HCT116 (cell line): Measurements from ENCODE around the gene TUBB4B. TPM values are rescaled to one million over a fixed set of nuclear protein-coding genes. Genes with fewer than 3 reads are reported as not detected.

Experiments
- ATAC-seq: fragments of 200-7000 bp; cut with Tn5 transposase; 2 replicates; pipeline ENCODE4 v1.9.1; 2020; ENCODE audit warnings: mild to moderate bottlenecking, moderate library complexity
- BruUV-seq: library from RNA; stranded (reverse); fragments of 400-500 nt; replicated peaks from 2 replicates; lab custom pipeline; 2021; lab: Mats Ljungman, UMichigan
- CTCF ChIA-PET: fragments of 300-600 bp; sonication (Branson Sonifier 250); formaldehyde crosslinking; loops from one replicate; lab custom pipeline; 2021; ENCODE audit warnings: antibody characterized with exemption; lab: Charles Lee
- POLR2A ChIA-PET: fragments of 300-600, 350-600 bp; sonication (Branson Sonifier 250); formaldehyde crosslinking; loops from one replicate; lab custom pipeline; 2021; ENCODE audit warnings: antibody characterized with exemption; lab: Charles Lee
- RAD21 ChIA-PET, 2 experiments: fragments of 300-600 bp; sonication (Branson Sonifier 250); formaldehyde crosslinking; loops; one replicate each; lab custom pipeline; 2023; ENCODE audit warnings: low total read pairs in 2 of 2; ENCODE audit not compliant: uncharacterized antibody in 2 of 2, unreplicated experiment in 2 of 2, low non-redundant PET in 1 of 2; lab: Charles Lee
- DNase-seq: peaks from one replicate; pipeline ENCODE4 v3.0.0-alpha.2; 2010; ENCODE audit warnings: low read depth, low spot score
- H2AFZ ChIP-seq: fragments of 200-600 bp; shearing (Covaris generic), sonication (generic); 2 replicates; pipeline ENCODE4 v1.6.1; 2017; ENCODE audit warnings: low read depth, mixed run types, mixed read lengths, antibody characterized with exemption, low read length; ENCODE audit not compliant: poor library complexity, severe bottlenecking
- H3K27ac ChIP-seq: 2 replicates; pipeline ENCODE4 v1.5.1; 2012; ENCODE audit warnings: low read depth, low read length
- H3K27me3 ChIP-seq: fragments of 200-600 bp; sonication (generic); 2 replicates; pipeline ENCODE4 v1.6.1; 2016; ENCODE audit warnings: mixed run types, low read length, mixed read lengths; ENCODE audit not compliant: insufficient read depth
- H3K36me3 ChIP-seq, 2 experiments: fragments of 200-500 bp in 1 of 2; fragments of 200-600 bp in 1 of 2; sonication (Bioruptor generic) in 1 of 2; sonication (generic) in 1 of 2; 2 replicates each; pipeline versions ENCODE4 v1.5.1 to v1.6.1; 2014 to 2016; ENCODE audit warnings: low read length in 2 of 2, inconsistent platforms in 1 of 2, mixed read lengths in 1 of 2, mixed run types in 1 of 2; ENCODE audit not compliant: insufficient read depth in 2 of 2, control insufficient read depth in 1 of 2
- H3K4me1 ChIP-seq, 2 experiments: fragments of 200-600 bp in 1 of 2; sonication (generic) in 1 of 2; 2 replicates each; pipeline versions ENCODE4 v1.5.1 to v1.6.1; 2012 to 2017; ENCODE audit warnings: low read length in 2 of 2, inconsistent platforms in 1 of 2, mild to moderate bottlenecking in 1 of 2, mixed read lengths in 1 of 2, mixed run types in 1 of 2, moderate library complexity in 1 of 2; ENCODE audit not compliant: insufficient read depth in 2 of 2, control insufficient read depth in 1 of 2
- H3K4me2 ChIP-seq: fragments of 200-600 bp; sonication (generic); 2 replicates; pipeline ENCODE4 v1.6.1; 2017; ENCODE audit warnings: mixed run types, low read length, mixed read lengths
- H3K4me3 ChIP-seq, 2 experiments: fragments of 200-600 bp in 1 of 2; sonication (generic) in 1 of 2; replicated peaks in 1 of 2; 2 replicates each; pipeline ENCODE4 v1.5.1; 2011 to 2016; ENCODE audit warnings: low read length in 2 of 2, control low read depth in 1 of 2, low read depth in 1 of 2, mild to moderate bottlenecking in 1 of 2, mixed read lengths in 1 of 2, mixed run types in 1 of 2
- H3K79me2 ChIP-seq: fragments of 200-600 bp; sonication (generic); 2 replicates; pipeline ENCODE4 v1.6.1; 2017; ENCODE audit warnings: mild to moderate bottlenecking, mixed run types, low read length, moderate library complexity, mixed read lengths; ENCODE audit not compliant: insufficient read depth
- H3K9ac ChIP-seq: fragments of 200-600 bp; sonication (generic); 2 replicates; pipeline ENCODE4 v1.6.1; 2016; ENCODE audit warnings: low read length, mixed read lengths
- H3K9me2 ChIP-seq: fragments of 200-600 bp; sonication (generic), shearing (Covaris generic); 2 replicates; pipeline ENCODE4 v1.6.1; 2017; ENCODE audit warnings: mixed run types, mild to moderate bottlenecking, moderate library complexity; ENCODE audit not compliant: insufficient read depth
- H3K9me3 ChIP-seq, 2 experiments: fragments of 200-500 bp in 1 of 2; fragments of 200-600 bp in 1 of 2; sonication (Bioruptor generic) in 1 of 2; sonication (generic) in 1 of 2; 2 replicates each; pipeline ENCODE4 v1.6.1; 2014 to 2017; ENCODE audit warnings: low read length in 2 of 2, mixed read lengths in 2 of 2, inconsistent platforms in 1 of 2, low read depth in 1 of 2, mild to moderate bottlenecking in 1 of 2, mixed run types in 1 of 2, moderate library complexity in 1 of 2; ENCODE audit not compliant: control insufficient read depth in 1 of 2, insufficient read depth in 1 of 2
- H4K20me1 ChIP-seq: fragments of 200-600 bp; sonication (generic), shearing (Covaris generic); 2 replicates; pipeline ENCODE4 v1.6.1; 2017; ENCODE audit warnings: mixed run types, mild to moderate bottlenecking, moderate library complexity; ENCODE audit not compliant: insufficient read depth
- ATF3 ChIP-seq: IDR thresholded peaks from 2 replicates; pipeline ENCODE4 v1.6.1; 2012
- CEBPB ChIP-seq: IDR thresholded peaks from 2 replicates; pipeline ENCODE4 v1.6.1; 2012; ENCODE audit warnings: low read depth
- CTCF ChIP-seq, 3 experiments: fragments of 200-600 bp in 1 of 3; sonication (generic) in 1 of 3; IDR thresholded peaks in 2 of 3; conservative IDR thresholded peaks in 1 of 3; 2 replicates each; pipeline ENCODE4 v1.5.1; 2012 to 2017; ENCODE audit warnings: low read depth in 2 of 3, low read length in 2 of 3, antibody characterized with exemption in 1 of 3, borderline replicate concordance in 1 of 3, control low read depth in 1 of 3, mild to moderate bottlenecking in 1 of 3, mixed read lengths in 1 of 3, mixed run types in 1 of 3, moderate library complexity in 1 of 3; ENCODE audit not compliant: insufficient read depth in 1 of 3
- ELF1 ChIP-seq: IDR thresholded peaks from 2 replicates; pipeline ENCODE4 v1.6.1; 2012; ENCODE audit warnings: low read depth, borderline replicate concordance
- EZH2 ChIP-seq: fragments of 200-600 bp; sonication (generic); IDR thresholded peaks from 2 replicates; pipeline ENCODE4 v1.6.1; 2017; ENCODE audit warnings: antibody characterized with exemption, mixed run types
- POLR2AphosphoS5 ChIP-seq: IDR thresholded peaks from 2 replicates; pipeline ENCODE4 v1.6.1; 2011; ENCODE audit warnings: mild to moderate bottlenecking, low read depth, low read length, moderate library complexity
- RAD21 ChIP-seq: IDR thresholded peaks from 2 replicates; pipeline ENCODE4 v1.6.1; 2012; ENCODE audit warnings: low read depth, mild to moderate bottlenecking
- SIN3A ChIP-seq: IDR thresholded peaks from 2 replicates; pipeline ENCODE4 v1.6.1; 2012; ENCODE audit warnings: low read depth
- SP1 ChIP-seq: IDR thresholded peaks from 2 replicates; pipeline ENCODE4 v1.6.1; 2012; ENCODE audit warnings: low read depth
- TCF7L2 ChIP-seq: IDR thresholded peaks from 2 replicates; pipeline ENCODE4 v1.7.0; 2011; ENCODE audit warnings: borderline replicate concordance, inconsistent platforms; ENCODE audit not compliant: insufficient read depth, insufficient read length; ENCODE audit errors: extremely low read depth
- YY1 ChIP-seq: IDR thresholded peaks from 2 replicates; pipeline ENCODE4 v1.6.1; 2011; ENCODE audit warnings: low read length, low read depth, moderate library complexity, mild to moderate bottlenecking; ENCODE audit not compliant: insufficient replicate concordance; ENCODE audit errors: extremely low read depth
- ZFX ChIP-seq: fragments of 450-650 bp; IDR thresholded peaks from 2 replicates; pipeline ENCODE4 v1.6.1; 2017
- ZNF274 ChIP-seq: fragments of 200-500 bp; sonication (Bioruptor generic); IDR thresholded peaks from 2 replicates; pipeline ENCODE4 v1.6.1; 2014; ENCODE audit warnings: mild to moderate bottlenecking, low read depth, low read length, inconsistent platforms
- intact Hi-C: fragments of 100-400 bp; cut with micrococcal nuclease; formaldehyde crosslinking; loops from 2 replicates; pipeline ENCODE4 v1.10.0; 2022
- total RNA-seq: library from RNA; stranded (reverse); gene quantifications from one replicate; pipeline ENCODE4 v1.2.1, GENCODE V29; 2021; ENCODE audit not compliant: unreplicated experiment
- TF ChIP-seq, protein P1 (sequence below): IDR thresholded peaks from 2 replicates; pipeline ENCODE4 v1.6.1; 2012; ENCODE audit warnings: low read depth

TUBB4B gene
- total RNA-seq, 1 experiment from 2014 or later, result 502 TPM

- ChIA-PET RAD21 (no interaction called here), CTCF (no interaction called here), POLR2A (no interaction called here)
- Histone ChIP-seq H4K20me1 (no peaks in the 10 kb centered on the region), H3K4me1 (peaks cover 6 to 7% of the 10 kb centered on the region in 2 experiments; a peak in 3 of 4 replicates), H3K27me3 (no peaks in the 10 kb centered on the region), H3K4me2 (no peak overlapping the region), H3K27ac (no peak overlapping the region), H3K36me3 (peaks cover 12 to 26% of the 10 kb centered on the region in 2 experiments; a peak in 3 of 4 replicates), H3K9ac (no peak overlapping the region), H2AFZ (no peak overlapping the region), H3K4me3 (no peak overlapping the region), H3K9me3 (no peaks in the 10 kb centered on the region), H3K79me2 (peaks cover 6% of the 10 kb centered on the region; the same call in 1 of the 2 replicates), H3K9me2 (no peaks in the 10 kb centered on the region)
- TF ChIP-seq SP1, result no peak
- TF ChIP-seq ZNF274, result no peak
- TF ChIP-seq CTCF (IDR thresholded peaks at IDR 0.05 in 2 of 3, conservative IDR thresholded peaks at IDR 0.05 in 1 of 3; ENCODE audit: borderline replicate concordance in 1 of 3, insufficient read depth in 1 of 3, low read depth in 2 of 3, low read length in 2 of 3), result no peak
- no peak for TF ChIP-seq YY1
- no peak for TF ChIP-seq TCF7L2
- no peak for TF ChIP-seq CEBPB
- no peak for TF ChIP-seq POLR2AphosphoS5
- TF ChIP-seq ZFX, result no peak
- TF ChIP-seq EZH2, result no peak
- TF ChIP-seq RAD21, result no peak
- no peak for TF ChIP-seq SIN3A
- TF ChIP-seq, protein P1, sequence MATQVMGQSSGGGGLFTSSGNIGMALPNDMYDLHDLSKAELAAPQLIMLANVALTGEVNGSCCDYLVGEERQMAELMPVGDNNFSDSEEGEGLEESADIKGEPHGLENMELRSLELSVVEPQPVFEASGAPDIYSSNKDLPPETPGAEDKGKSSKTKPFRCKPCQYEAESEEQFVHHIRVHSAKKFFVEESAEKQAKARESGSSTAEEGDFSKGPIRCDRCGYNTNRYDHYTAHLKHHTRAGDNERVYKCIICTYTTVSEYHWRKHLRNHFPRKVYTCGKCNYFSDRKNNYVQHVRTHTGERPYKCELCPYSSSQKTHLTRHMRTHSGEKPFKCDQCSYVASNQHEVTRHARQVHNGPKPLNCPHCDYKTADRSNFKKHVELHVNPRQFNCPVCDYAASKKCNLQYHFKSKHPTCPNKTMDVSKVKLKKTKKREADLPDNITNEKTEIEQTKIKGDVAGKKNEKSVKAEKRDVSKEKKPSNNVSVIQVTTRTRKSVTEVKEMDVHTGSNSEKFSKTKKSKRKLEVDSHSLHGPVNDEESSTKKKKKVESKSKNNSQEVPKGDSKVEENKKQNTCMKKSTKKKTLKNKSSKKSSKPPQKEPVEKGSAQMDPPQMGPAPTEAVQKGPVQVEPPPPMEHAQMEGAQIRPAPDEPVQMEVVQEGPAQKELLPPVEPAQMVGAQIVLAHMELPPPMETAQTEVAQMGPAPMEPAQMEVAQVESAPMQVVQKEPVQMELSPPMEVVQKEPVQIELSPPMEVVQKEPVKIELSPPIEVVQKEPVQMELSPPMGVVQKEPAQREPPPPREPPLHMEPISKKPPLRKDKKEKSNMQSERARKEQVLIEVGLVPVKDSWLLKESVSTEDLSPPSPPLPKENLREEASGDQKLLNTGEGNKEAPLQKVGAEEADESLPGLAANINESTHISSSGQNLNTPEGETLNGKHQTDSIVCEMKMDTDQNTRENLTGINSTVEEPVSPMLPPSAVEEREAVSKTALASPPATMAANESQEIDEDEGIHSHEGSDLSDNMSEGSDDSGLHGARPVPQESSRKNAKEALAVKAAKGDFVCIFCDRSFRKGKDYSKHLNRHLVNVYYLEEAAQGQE, result no peak
- no peak for TF ChIP-seq ATF3
- TF ChIP-seq ELF1, result no peak
- no peak for DNase-seq
- intact Hi-C loops, result no loop called here
- no TSS peak for BruUV-seq
- ATAC-seq, result no peak
These were observed 28.2 kb downstream of the TUBB4B start for GRCh38 chr9:137269231-137269772.
